HG03521 (cell line): ENCODE data around the gene GNAT1.

Source experiments
- ATAC-seq: cut with Tn5 transposase; IDR thresholded peaks from one replicate; pipeline ENCODE4 v1.9.1; 2021; ENCODE audit warnings: mild to moderate bottlenecking, moderate library complexity; ENCODE audit not compliant: unreplicated experiment

GNAT1 gene

DNA sequence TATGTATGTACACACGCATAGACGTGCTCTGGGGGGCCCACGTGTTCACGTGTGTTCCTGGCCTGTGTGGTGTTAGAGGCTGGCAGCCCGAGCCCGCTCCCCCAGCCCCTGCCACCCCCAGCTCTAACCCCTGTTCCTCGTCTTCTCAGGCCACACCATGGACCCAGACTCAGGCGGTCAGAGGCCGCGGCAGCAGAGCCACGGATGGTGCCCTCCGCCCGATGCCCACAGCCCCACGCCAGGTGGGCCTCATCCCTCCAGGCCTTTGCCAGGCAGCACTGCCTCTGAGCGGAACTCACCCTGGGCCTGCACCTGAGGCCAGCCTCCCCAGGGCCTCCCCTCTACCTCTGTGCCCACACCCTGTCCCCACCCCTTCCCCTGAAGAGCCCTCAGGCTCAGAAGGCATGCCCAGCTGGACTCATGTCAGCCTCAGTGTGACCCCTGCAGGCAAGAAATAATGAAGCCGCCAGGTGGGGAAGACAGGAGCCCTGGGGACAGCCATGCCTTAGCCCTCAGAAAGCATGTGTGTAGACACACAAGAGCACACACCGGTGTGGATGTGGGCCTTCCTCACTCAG lies 16.4 kb upstream of the GNAT1 start:
- ATAC-seq = no peak

GRCh38 chr3:50177346-50177745 lies 14.1 kb upstream of the GNAT1 start:
- no peak for ATAC-seq

DNA sequence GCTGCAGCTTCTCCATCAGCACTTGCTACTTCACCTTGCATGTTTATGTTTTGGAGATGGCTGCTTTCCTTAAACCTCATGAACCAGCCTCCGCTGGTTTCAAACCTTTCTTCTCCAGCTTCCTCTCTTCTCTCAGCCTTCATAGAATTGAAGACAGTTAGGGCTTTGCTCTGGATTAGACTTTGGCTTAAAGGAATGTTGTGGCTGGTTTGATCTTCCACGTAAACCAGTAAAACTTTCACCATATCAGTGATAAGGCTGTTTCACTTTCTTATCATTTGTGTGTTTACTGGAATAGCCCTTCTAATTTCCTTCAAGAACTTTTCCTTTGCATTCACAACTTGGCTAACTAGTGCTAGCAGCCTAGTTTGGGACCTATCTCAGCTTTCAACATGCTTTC lies 11.7 kb upstream of the GNAT1 start:
- no peak for ATAC-seq

DNA sequence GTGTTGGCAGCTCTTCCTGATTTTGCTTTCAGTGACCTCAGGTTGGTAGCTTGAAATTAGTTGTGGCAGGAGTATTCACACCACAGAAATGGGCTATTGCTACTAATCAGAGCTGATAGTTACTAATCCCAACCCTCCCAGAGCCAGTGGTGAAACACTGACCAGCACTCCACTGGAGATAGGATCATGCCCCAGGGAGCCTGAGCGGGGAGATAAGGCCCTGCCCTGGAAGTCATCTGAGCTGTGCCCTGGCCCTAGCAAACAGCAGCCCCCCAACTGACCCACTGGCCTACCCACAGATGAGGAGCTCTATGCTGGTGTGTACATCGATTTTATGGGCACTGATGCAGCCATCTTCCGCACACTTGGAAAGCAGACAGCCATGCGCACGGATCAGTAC lies 9.4 kb upstream of the GNAT1 start:
- no peak for ATAC-seq

DNA sequence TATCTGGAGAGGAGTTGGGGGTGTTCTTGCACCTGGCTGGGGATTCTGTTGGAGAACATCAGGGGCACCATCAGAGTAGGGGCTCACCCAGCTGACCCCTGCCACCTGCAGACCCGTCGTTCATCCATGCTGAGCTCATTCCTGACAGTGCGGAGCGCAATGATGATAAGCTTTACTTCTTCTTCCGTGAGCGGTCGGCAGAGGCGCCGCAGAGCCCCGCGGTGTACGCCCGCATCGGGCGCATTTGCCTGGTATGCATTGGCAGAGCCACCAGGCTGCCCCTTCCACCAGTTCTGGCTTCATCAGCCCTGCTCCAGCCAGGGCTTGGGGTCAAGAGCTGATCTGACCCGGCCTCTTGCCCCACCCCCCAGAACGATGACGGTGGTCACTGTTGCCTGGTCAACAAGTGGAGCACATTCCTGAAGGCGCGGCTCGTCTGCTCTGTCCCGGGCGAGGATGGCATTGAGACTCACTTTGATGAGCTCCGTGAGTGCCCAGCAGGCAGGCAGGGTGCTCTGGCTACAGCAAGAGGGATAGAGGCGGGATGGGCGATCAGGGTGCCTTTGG lies 8.8 kb upstream of the GNAT1 start:
- no peak for ATAC-seq

GRCh38 chr3:50183755-50184154 lies 7.7 kb upstream of the GNAT1 start:
- no peak for ATAC-seq

- no peak for ATAC-seq
Observed at GRCh38 chr3:50184242-50184978, 7.0 kb upstream of the GNAT1 start.

DNA sequence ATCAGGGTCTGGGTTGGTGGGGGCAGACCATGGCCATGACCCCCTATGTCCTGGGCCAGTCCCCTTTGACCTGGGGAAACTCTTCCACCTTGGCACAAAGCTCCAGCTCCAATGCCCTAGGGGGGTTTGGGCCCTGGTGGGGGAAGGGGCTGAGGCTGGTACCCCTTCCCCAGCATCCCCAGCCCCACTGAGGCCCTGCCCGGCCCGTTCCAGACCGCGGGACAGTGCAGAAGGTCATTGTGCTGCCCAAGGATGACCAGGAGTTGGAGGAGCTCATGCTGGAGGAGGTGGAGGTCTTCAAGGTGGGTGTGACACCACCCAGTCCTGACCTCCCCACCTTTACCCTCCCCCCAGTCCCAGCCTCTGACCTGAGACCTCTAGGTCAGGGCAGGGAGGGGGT lies 6.2 kb upstream of the GNAT1 start:
- ATAC-seq = no peak

- no peak for ATAC-seq
Observed at GRCh38 chr3:50186096-50186495, 5.3 kb upstream of the GNAT1 start.

GRCh38 chr3:50187750-50188149 lies 3.7 kb upstream of the GNAT1 start:
- ATAC-seq = no peak

DNA sequence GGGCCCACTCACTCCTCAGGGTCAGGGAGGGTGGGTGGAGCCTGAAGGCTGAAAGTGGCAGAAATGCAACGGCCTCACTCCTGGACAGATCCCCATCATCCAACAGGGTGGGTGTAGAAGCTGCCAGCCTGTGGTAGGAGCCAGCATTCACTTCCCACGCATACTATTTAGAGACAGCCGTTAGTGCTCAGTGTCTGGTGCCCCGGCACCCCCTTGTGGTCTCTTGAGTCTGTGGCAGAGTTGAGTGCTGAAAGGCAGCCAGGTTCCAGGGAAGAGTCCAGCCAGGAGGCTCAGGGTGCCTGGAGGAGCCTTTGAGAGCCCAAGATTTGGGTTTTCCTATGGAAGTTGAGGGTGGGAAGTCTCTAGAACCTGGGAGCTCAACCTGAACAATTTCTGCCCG lies 2.1 kb upstream of the GNAT1 start:
- no peak for ATAC-seq

GRCh38 chr3:50189989-50190388 lies 1.4 kb upstream of the GNAT1 start:
- ATAC-seq = no peak

GRCh38 chr3:50192124-50192523 lies 714 bp downstream of the GNAT1 start:
- no peak for ATAC-seq

- ATAC-seq = no peak
Observed at GRCh38 chr3:50192689-50193141, 1.3 kb downstream of the GNAT1 start.

- no peak for ATAC-seq
Observed at GRCh38 chr3:50193286-50193685, 1.9 kb downstream of the GNAT1 start.

- ATAC-seq = no peak
Observed at GRCh38 chr3:50193746-50194127, 2.3 kb downstream of the GNAT1 start.

DNA sequence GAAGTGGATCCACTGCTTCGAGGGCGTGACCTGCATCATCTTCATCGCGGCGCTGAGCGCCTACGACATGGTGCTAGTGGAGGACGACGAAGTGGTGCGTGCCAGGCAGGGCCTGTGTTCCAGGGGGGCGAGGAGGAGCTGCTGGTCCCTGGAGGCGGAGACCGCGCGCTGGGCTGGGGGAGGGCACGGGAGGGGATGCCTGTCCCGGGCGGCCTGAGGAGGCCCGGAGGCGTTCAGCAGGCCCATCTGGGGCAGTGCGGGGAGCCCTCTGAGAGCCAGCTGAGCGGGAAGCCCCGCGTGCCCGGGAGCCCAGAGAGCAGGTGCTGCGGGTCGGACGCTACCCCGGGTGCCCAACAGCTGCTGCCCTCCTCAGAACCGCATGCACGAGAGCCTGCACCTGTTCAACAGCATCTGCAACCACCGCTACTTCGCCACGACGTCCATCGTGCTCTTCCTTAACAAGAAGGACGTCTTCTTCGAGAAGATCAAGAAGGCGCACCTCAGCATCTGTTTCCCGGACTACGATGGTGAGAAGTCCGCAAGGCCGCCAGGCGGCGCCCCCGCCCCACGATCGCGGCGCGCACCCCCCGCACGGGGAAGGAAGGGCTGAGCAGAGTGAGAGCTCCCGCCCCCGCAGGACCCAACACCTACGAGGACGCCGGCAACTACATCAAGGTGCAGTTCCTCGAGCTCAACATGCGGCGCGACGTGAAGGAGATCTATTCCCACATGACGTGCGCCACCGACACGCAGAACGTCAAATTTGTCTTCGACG lies 2.9 kb downstream of the GNAT1 start:
- ATAC-seq = no peak

DNA sequence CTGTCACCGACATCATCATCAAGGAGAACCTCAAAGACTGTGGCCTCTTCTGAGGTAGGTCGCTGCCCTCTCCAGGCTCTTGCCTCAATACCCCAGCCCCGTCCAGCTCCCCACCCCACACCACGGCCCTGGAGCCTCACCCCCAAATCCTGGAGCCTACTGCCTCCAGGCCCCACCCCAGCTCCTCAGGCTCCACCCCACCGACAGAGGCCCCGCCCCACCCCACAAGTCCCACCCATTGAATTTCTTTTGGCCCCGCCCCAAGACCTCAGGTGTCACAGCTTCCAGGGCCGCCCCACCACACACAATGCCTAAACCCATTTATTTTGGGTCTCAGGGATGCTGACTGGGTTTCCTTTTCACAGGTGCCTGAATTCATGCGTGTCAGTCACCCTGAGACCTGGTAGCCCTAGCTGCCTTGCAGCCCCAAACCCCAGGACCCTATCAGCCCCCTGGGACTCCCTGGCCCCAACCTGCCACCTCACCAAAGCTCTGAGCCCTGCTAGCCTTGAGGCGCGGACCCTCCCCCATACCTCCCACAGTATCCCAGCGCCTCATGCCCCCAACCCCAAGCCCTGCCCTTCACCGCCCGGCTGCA lies 3.6 kb downstream of the GNAT1 start:
- ATAC-seq = no peak

- ATAC-seq = no peak
Observed at GRCh38 chr3:50195501-50196252, 4.3 kb downstream of the GNAT1 start.

- no peak for ATAC-seq
Observed at GRCh38 chr3:50196253-50196801, 4.9 kb downstream of the GNAT1 start.
